ENCODE data around the gene ULBP1.
"Not testable (repeated sequence)": the region's sequence is repeated elsewhere in the genome, so short reads cannot be mapped to it uniquely, and the experiment has no call there.

ULBP1 gene

DNA sequence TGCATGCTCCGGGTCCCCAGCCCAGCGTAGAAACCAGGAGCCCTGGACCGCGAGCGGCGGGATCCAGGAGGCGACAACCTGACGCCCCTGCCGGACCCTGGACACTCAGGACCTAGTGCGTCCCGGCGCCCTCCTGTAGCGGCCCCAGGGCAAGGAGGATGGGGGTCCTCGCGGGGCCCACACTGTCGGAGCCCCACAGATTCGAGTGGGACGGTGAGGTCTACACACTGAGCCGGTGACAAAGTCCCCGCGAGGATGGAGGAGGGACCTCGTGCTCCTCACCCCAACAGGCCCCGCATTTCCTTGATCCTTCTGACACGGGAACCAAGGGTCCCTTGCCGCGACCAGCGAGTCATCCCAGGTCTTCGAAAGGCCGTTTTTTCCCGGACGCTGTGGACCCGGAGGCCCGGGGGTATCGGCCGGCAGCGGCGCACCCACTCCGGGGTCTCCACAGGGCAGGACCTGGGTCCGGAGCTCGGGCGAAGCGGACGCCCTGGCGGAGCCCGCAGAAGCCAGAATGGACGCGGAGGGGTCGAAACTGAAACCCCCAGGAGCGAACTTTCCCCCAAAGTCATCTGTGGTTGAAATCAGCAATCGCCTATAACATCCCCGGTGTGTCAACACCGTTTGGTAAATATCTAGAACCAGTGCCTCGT, 9.3 kb upstream of the ULBP1 start:
- not testable (repeated sequence) for DNase-seq

- DNase-seq, result not testable (repeated sequence)
Measured at GRCh38 chr6:149954984-149955653, 8.6 kb upstream of the ULBP1 start.

GRCh38 chr6:149955654-149956317, 8.0 kb upstream of the ULBP1 start:
- not testable (repeated sequence) for DNase-seq

DNA sequence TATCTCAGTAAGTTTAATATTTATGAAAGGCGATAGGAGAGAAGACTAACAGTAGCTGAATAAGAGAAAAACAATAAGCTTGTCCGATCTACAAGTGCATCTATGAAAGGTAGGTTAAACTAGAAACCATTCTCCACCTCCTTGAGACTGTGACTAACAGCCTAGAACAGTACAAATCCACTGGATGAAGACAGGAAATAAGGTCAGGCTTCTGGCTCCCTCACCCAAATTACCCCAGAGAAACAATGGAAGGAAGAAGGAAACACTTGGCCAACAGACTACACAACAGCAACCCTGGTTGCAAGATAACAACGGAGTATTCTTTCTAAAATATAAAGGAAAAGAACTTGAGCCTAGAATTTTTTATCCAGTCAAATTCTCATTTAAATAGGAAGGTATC, 5.6 kb upstream of the ULBP1 start:
- not testable (repeated sequence) for DNase-seq

DNA sequence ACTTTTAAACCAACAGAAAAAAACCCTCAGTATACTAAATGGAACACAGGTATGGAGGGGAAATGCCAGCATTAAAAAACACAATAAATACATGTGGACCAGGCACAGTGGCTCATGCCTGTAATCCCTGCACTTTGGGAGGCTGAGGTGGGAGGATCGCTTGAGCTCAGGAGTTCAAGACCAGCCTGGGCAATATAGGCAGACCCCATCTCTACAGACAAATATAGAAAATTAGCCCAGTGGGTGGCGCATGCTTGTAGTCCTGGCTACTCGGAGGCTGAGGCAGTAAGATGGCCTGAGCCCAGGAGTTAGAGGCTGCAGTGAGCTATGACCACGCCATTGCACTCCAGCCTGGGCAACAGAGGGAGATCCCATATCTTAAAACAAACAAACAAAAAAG, 3.9 kb upstream of the ULBP1 start:
- DNase-seq, result not testable (repeated sequence)

DNA sequence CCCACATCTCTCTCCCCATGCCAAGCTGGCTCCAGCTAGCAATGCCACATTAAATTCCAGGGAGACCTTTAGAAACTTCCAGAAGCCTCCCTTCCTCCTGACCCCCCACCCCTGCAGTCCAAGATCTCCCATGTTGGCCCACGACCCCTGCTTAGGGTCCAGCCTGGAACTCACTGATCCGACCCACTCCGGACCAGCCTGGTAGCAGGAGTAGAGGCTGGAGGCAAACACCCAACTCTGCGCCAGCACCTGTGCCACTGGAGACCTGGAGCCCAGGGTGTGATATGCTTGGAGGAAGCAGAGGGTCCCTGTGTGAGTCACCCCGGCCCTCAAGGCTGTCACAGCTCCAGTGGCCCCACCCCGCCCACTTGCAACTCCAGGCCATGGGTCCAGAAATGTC, 3.3 kb upstream of the ULBP1 start:
- DNase-seq, result no peak

DNA sequence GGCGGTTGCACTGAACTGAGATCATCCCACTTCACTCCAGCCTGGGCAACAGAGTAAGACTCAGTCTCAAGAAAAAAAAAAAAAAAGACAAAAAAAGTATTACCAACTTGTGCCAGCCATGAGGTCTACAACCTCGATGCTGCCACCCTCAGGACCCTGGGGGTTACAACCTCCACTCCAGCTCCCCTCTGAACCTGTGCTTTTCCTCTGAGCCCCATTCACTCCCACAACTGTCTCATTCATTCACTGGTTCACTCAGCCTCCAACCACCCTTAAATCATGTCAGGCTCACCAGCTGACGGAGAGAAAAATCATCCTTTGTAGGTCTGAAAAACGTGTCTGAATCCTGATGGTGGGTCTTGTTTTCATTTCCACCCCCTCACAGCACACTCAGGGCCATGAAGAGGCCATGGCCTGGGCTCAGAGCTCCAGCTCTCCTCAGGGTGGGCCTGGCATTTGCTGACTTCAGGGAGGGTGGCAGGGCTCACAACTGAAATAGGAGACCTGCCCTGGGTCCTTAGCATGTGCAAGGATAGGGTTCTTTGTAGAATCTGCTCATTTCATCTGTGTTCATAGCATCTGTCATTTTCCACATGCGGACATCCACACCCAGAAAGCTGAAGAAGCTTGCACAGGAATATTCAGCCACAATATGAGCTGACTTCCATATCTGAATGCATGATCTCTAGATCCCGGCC, 1.9 kb upstream of the ULBP1 start:
- peak; percentile 25 for DNase-seq

DNA sequence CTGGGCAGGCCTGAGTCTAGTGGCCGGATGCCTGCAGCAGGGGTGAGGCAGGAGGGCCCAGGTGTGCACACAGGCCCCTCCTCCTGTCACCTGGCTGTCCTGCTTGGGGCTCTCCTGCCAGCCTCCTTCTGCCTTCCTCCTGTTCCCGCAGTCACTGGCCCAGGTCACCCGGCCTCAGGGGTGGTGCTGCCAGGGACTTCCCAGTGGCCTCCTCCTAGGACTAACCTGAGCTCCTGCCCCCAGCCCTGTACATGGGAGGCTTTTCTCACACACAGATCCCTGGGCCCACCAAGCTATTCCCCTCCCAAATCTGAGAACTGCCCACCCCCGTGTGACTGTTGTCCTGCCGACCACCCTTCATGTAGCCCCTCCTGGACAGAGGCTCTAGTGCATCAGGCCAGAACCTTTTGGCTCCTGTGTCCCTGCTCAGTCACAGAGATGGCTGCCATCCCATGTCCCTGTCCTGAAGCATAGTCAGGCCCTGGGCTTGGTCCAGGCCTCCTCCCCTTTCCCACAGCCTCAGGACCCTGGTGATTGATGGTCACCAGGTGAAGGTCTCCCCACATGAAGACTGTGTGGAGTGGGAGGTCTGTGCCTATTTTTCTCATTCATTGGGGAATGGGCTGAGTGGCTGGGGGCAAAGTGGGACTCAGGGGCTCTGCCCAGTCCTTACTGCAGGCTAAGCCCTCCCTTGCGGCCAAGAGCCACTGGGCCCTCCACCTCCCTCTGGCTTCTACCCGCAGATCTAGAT, 1.1 kb upstream of the ULBP1 start:
- no peak for DNase-seq

GRCh38 chr6:149963212-149963461, 606 bp upstream of the ULBP1 start:
- DNase-seq, result peak; percentile 61

DNA sequence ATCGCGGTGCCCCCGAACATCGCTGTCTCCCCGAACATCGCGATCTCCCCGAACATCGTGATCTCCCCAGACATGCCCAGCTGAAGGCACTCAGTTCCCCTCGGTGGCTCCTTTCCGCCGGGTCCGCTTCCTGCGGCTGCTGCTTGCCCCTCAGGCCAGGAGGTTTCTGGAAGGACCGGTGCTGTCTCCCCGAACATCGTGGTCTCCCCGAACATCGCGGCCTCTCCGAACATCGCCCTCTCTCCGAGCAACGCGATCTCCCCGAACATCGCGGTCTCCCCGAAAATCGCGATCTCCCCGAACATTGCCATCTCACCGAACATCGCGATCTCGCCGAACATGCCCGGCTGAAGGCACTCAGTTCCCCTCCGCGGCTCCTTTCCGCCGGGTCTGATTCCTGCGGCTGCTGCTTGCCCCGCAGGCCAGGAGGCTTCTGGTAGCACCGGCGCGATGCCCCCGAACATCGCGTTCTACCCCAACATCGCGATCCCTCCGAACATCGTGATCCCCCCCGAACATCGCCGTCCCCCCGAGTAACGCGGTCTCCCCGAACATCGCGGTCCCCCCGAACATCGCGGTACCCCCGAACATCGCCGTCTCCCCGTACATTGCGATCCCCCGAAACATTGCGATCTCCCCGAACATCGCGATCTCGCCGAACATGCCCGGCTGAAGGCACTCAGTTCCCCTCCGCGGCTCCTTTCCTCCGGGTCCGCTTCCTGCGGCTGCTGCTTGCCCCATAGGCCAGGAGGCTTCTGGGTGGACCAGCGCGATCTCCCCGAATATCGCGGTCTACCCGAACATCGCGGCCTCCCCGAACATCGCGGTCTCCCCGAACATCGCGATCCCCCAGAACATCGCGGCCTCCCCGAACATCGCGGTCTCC, 808 bp downstream of the ULBP1 start:
- peak; percentile 35 for DNase-seq

GRCh38 chr6:149965194-149966020, 1.7 kb downstream of the ULBP1 start:
- DNase-seq, result peak; percentile 23

- not testable (repeated sequence) for DNase-seq
Measured at GRCh38 chr6:149966319-149966718, 2.6 kb downstream of the ULBP1 start.

DNA sequence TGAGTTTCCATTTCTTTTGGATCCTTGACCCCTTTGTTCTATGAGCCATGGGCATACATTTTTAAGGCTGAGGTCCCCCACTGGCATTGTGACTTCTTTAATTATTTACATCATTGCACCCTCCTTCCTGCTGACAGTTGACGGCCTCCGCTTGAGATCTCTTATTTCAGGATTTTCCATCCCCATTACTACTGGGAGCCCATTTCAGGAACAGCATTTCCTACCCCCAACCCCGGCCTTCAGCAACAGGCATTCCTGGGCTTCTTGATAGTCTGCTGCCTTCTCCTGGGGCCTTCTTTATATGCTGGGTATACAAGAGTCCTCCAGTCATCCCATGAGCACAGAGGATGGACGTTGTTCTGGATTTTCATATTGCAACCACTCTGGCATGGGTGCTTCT, 3.8 kb downstream of the ULBP1 start:
- no peak for DNase-seq

- not testable (repeated sequence) for DNase-seq
Measured at GRCh38 chr6:149967999-149968398, 4.3 kb downstream of the ULBP1 start.

- not testable (repeated sequence) for DNase-seq
Measured at GRCh38 chr6:149968909-149969308, 5.2 kb downstream of the ULBP1 start.

GRCh38 chr6:149969635-149970034, 5.9 kb downstream of the ULBP1 start:
- no peak for DNase-seq

DNA sequence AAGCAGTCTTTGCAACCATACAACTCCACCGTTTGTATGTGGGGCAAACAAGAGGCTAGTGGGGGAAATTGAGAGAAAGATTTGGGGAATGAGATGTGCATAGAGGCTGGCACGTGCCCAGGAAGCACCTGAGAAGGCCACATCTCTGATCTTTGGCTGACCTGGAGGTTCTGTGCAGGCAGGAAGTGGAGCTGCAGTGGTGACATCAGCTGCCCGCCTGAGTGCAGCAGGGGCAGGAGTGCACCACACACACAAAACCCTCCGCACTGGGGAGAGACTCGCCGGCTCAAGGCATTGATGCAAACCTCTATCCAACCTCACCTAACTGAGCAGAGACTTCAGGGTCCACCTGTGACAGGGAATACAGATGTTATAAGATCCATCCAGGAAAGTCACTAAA, 10.7 kb downstream of the ULBP1 start:
- DNase-seq, result not testable (repeated sequence)

GRCh38 chr6:149974825-149975224, 11.1 kb downstream of the ULBP1 start:
- no peak for DNase-seq

GRCh38 chr6:149975400-149975799, 11.7 kb downstream of the ULBP1 start:
- DNase-seq, result no peak

GRCh38 chr6:149977221-149977620, 13.5 kb downstream of the ULBP1 start:
- no peak for DNase-seq

GRCh38 chr6:149978610-149979009, 14.9 kb downstream of the ULBP1 start:
- no peak for DNase-seq
